ENCODE results near the gene TCEA2. TPM values are rescaled to one million over a fixed set of nuclear protein-coding genes. Genes with fewer than 3 reads are reported as not detected.

Gene TCEA2
- total and polyA plus RNA-seq, 2 donors (not counting 1 experiment from before 2014, with no cell fraction given): 58.1 to 63.9 TPM

GRCh38 chr20:64040231-64041039 is 22.6 kb upstream of the TCEA2 start:
- intact Hi-C loops (cut with micrococcal nuclease): no loop called here
- H3K27me3 Mint-ChIP-seq: peaks cover 20% of the 10 kb centered on the region
- H3K9me3 Mint-ChIP-seq (ENCODE audit: insufficient read depth): no peaks in the 10 kb centered on the region
- 68% methylated on average over 11 of the region's 12 CpGs for WGBS (ENCODE audit: insufficient coverage)
- no peaks in the 10 kb centered on the region for H3K36me3 ChIP-seq (replicated peaks in 1 of 2; ENCODE audit: control extremely low read depth in 1 of 2, control insufficient read depth in 1 of 2, extremely low read depth in 1 of 2, insufficient read depth in 2 of 2, low read length in 1 of 2)
- ChIA-PET CTCF (interaction anchor here (0.8 to 6.4 kb wide), 12 partner anchors 13 to 155 kb away, joined by 3 to 108 read pairs (median 5); partner anchors contain the start of genes LKAAEAR1, OPRL1, RGS19 and TCEA2), POLR2A (no interaction called here)
- TF ChIP-seq EZH2 (IDR thresholded peaks at IDR 0.05; ENCODE audit: borderline replicate concordance, insufficient read depth, low read depth, low read length, poor library complexity, severe bottlenecking) (no peak), CTCF (IDR thresholded peaks at IDR 0.05) (no peak)
- H3K4me3 Mint-ChIP-seq: peak overlapping the region; percentile 59
- H3K4me1 ChIP-seq (ENCODE audit: control insufficient read depth in 2 of 2, insufficient read depth in 2 of 2, low read length in 2 of 2): peaks cover 31 to 32% of the 10 kb centered on the region in 2 donors
- H3K4me3 ChIP-seq (ENCODE audit: control extremely low read depth in 1 of 5, extremely low read depth in 1 of 5, insufficient read depth in 1 of 5, low read depth in 2 of 5, low read length in 4 of 5): no peak overlapping the region
- H3K4me2 ChIP-seq (replicated peaks; ENCODE audit: low read depth, low read length, poor library complexity, severe bottlenecking): no peak overlapping the region
- no peak for DNase-seq
- peaks cover 0 to 3% (median 0%) of the 10 kb centered on the region in 3 donors for H3K9me3 ChIP-seq (ENCODE audit: control extremely low read depth in 1 of 3, control insufficient read depth in 2 of 3, insufficient read depth in 1 of 3, low read length in 2 of 3)
- H2AFZ ChIP-seq (ENCODE audit: insufficient read depth, low read depth, low read length, poor library complexity, severe bottlenecking): no peak overlapping the region
- no peaks in the 10 kb centered on the region for H3K79me2 ChIP-seq (ENCODE audit: control insufficient read depth, insufficient read depth, low read length)
- H3K27me3 ChIP-seq (replicated peaks in 1 of 4; ENCODE audit: control extremely low read depth in 1 of 4, control insufficient read depth in 3 of 4, insufficient read depth in 4 of 4, low read length in 3 of 4): peaks cover 0 to 26% (median 11%) of the 10 kb centered on the region in 4 experiments
- H3K9ac ChIP-seq (ENCODE audit: low read length): no peak overlapping the region
- peaks cover 23% of the 10 kb centered on the region for H3K4me1 Mint-ChIP-seq
- H4K20me1 ChIP-seq (ENCODE audit: control insufficient read depth, insufficient read depth, low read length, poor library complexity, severe bottlenecking): peaks cover 6% of the 10 kb centered on the region
- H3K27ac ChIP-seq (ENCODE audit: low read length in 2 of 2): no peak overlapping the region
- peak overlapping the region; percentile 32 for H3K27ac Mint-ChIP-seq
- no peak for ATAC-seq (ENCODE audit: low read depth)

Measured in B cell (primary cell).